ENCODE measurements around the gene RABL6.
A peak's percentile ranks its signal among the peaks of the same experiment; 100 is the strongest.
"Not testable (repeated sequence)": the region's sequence is repeated elsewhere in the genome, so short reads cannot be mapped to it uniquely, and the experiment has no call there.

Gene RABL6

GRCh38 chr9:136784249-136784996 lies 23.3 kb upstream of the RABL6 start:
- H3K4me3 ChIP-seq (ENCODE audit: low read length) = no peak overlapping the region
- no peak overlapping the region for H3K9ac ChIP-seq (ENCODE audit: low read length)

GRCh38 chr9:136784997-136785361 lies 22.8 kb upstream of the RABL6 start:
- Histone ChIP-seq H3K4me1 (ENCODE audit: control insufficient read depth, insufficient read depth, low read length) (peaks cover 10% of the 10 kb centered on the region), H3K27me3 (ENCODE audit: control insufficient read depth, insufficient read depth, low read length) (no peaks in the 10 kb centered on the region)

More at GRCh38 chr9:136784249-136784996, 23.3 kb upstream of the RABL6 start:
- Histone ChIP-seq H3K4me1 (ENCODE audit: control insufficient read depth, insufficient read depth, low read length) (peaks cover 8% of the 10 kb centered on the region), H3K27me3 (ENCODE audit: control insufficient read depth, insufficient read depth, low read length) (no peaks in the 10 kb centered on the region), H3K36me3 (ENCODE audit: control insufficient read depth, insufficient read depth, low read length) (no peaks in the 10 kb centered on the region), H3K9me3 (ENCODE audit: control insufficient read depth, low read length) (no peaks in the 10 kb centered on the region)

GRCh38 chr9:136785565-136786355 lies 22.0 kb upstream of the RABL6 start:
- H3K4me3 ChIP-seq (ENCODE audit: low read length) = not testable (repeated sequence)

More at GRCh38 chr9:136784997-136785361, 22.8 kb upstream of the RABL6 start:
- no peaks in the 10 kb centered on the region for H3K9me3 ChIP-seq (ENCODE audit: control insufficient read depth, low read length)
- no peak overlapping the region for H3K9ac ChIP-seq (ENCODE audit: low read length)
- H3K4me3 ChIP-seq (ENCODE audit: low read length) = no peak overlapping the region
- no peaks in the 10 kb centered on the region for H3K36me3 ChIP-seq (ENCODE audit: control insufficient read depth, insufficient read depth, low read length)

DNA sequence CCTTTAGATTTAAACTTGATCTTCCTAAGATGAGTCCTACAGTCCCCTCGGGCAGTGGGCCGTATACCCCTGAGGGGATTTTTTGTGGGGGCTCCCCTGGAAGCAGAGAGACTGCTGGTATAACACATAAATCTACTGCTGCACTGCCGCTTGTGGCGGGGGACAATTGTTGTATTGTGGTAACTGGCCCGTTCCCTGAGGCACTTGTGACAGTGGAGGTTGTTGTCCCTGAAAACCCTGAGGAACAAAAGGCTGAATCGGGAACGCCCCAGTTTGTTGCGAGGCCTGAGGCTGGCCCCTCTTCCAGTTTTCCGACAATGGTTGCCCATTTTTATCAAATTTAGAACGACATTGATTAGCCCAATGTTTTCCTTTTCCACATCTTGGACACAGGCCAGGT lies 21.3 kb upstream of the RABL6 start:
- Histone ChIP-seq H3K9me3 (ENCODE audit: control insufficient read depth, low read length) (no peaks in the 10 kb centered on the region), H3K36me3 (ENCODE audit: control insufficient read depth, insufficient read depth, low read length) (no peaks in the 10 kb centered on the region)

More at GRCh38 chr9:136785565-136786355, 22.0 kb upstream of the RABL6 start:
- H3K36me3 ChIP-seq (ENCODE audit: control insufficient read depth, insufficient read depth, low read length); H3K9ac ChIP-seq (ENCODE audit: low read length); H3K9me3 ChIP-seq (ENCODE audit: control insufficient read depth, low read length); H3K27me3 ChIP-seq (ENCODE audit: control insufficient read depth, insufficient read depth, low read length): not testable (repeated sequence)
- peaks cover 16% of the 10 kb centered on the region for H3K4me1 ChIP-seq (ENCODE audit: control insufficient read depth, insufficient read depth, low read length)

DNA sequence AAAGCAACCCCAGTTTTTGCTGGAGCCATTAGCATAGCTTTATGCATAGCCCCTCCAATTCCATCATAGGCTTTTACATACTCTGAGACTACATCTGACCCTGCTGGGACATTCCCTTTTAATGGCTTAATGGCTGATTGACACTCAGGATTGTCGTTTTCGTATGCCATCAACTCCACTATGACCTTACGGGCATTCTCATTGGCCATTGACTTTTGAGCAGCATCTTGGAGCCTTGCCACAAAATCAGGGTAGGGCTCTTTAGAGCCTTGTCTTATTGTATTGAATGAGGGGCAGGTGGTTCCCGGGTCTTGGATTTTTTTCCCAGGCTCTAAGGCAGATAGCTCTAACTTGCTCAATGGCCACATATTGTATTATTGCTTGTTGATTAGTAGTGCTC lies 20.8 kb upstream of the RABL6 start:
- not testable (repeated sequence) for H3K9ac ChIP-seq (ENCODE audit: low read length); H3K27me3 ChIP-seq (ENCODE audit: control insufficient read depth, insufficient read depth, low read length); H3K4me3 ChIP-seq (ENCODE audit: low read length); H3K36me3 ChIP-seq (ENCODE audit: control insufficient read depth, insufficient read depth, low read length); H3K9me3 ChIP-seq (ENCODE audit: control insufficient read depth, low read length)
- peaks cover 24% of the 10 kb centered on the region for H3K4me1 ChIP-seq (ENCODE audit: control insufficient read depth, insufficient read depth, low read length)

More for the DNA sequence above, 21.3 kb upstream of the RABL6 start:
- Histone ChIP-seq H3K4me3 (ENCODE audit: low read length) (no peak overlapping the region), H3K4me1 (ENCODE audit: control insufficient read depth, insufficient read depth, low read length) (peaks cover 19% of the 10 kb centered on the region), H3K27me3 (ENCODE audit: control insufficient read depth, insufficient read depth, low read length) (no peaks in the 10 kb centered on the region), H3K9ac (ENCODE audit: low read length) (no peak overlapping the region)

- Histone ChIP-seq H3K4me1 (ENCODE audit: control insufficient read depth, insufficient read depth, low read length) (peaks cover 33% of the 10 kb centered on the region), H3K27me3 (ENCODE audit: control insufficient read depth, insufficient read depth, low read length) (no peaks in the 10 kb centered on the region), H3K9me3 (ENCODE audit: control insufficient read depth, low read length) (no peaks in the 10 kb centered on the region), H3K4me3 (ENCODE audit: low read length) (no peak overlapping the region), H3K36me3 (ENCODE audit: control insufficient read depth, insufficient read depth, low read length) (no peaks in the 10 kb centered on the region), H3K9ac (ENCODE audit: low read length) (peak overlapping the region; percentile 28)
Measured at GRCh38 chr9:136787690-136788400, 19.9 kb upstream of the RABL6 start.

- not testable (repeated sequence) for H3K36me3 ChIP-seq (ENCODE audit: control insufficient read depth, insufficient read depth, low read length); H3K9me3 ChIP-seq (ENCODE audit: control insufficient read depth, low read length); H3K27me3 ChIP-seq (ENCODE audit: control insufficient read depth, insufficient read depth, low read length); H3K4me3 ChIP-seq (ENCODE audit: low read length)
- Histone ChIP-seq H3K4me1 (ENCODE audit: control insufficient read depth, insufficient read depth, low read length) (peaks cover 42% of the 10 kb centered on the region), H3K9ac (ENCODE audit: low read length) (peak overlapping the region; percentile 28)
Measured at GRCh38 chr9:136788644-136789522, 18.9 kb upstream of the RABL6 start.

DNA sequence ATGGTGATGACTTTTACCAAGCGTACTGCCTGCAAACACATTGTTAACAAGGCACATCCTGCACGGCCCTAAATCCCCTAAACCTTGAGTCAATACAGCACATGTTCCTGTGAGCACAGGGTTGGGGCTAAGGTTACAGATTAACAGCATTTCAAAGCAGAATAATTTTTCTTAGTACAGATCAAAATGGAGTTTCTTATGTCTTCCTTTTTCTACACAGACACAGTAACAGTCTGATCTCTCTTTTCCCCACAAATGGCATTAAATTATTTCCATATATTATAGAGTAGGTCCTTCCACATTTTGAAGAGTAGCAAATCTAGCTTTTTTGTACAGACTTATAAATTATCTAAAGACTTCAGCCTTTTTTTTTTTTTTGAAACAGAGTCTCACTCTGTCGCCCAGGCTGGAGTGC lies 18.2 kb upstream of the RABL6 start:
- Histone ChIP-seq H3K4me3 (ENCODE audit: low read length) (no peak overlapping the region), H3K9me3 (ENCODE audit: control insufficient read depth, low read length) (no peaks in the 10 kb centered on the region), H3K4me1 (ENCODE audit: control insufficient read depth, insufficient read depth, low read length) (peaks cover 42% of the 10 kb centered on the region), H3K27me3 (ENCODE audit: control insufficient read depth, insufficient read depth, low read length) (no peaks in the 10 kb centered on the region), H3K36me3 (ENCODE audit: control insufficient read depth, insufficient read depth, low read length) (no peaks in the 10 kb centered on the region), H3K9ac (ENCODE audit: low read length) (no peak overlapping the region)

DNA sequence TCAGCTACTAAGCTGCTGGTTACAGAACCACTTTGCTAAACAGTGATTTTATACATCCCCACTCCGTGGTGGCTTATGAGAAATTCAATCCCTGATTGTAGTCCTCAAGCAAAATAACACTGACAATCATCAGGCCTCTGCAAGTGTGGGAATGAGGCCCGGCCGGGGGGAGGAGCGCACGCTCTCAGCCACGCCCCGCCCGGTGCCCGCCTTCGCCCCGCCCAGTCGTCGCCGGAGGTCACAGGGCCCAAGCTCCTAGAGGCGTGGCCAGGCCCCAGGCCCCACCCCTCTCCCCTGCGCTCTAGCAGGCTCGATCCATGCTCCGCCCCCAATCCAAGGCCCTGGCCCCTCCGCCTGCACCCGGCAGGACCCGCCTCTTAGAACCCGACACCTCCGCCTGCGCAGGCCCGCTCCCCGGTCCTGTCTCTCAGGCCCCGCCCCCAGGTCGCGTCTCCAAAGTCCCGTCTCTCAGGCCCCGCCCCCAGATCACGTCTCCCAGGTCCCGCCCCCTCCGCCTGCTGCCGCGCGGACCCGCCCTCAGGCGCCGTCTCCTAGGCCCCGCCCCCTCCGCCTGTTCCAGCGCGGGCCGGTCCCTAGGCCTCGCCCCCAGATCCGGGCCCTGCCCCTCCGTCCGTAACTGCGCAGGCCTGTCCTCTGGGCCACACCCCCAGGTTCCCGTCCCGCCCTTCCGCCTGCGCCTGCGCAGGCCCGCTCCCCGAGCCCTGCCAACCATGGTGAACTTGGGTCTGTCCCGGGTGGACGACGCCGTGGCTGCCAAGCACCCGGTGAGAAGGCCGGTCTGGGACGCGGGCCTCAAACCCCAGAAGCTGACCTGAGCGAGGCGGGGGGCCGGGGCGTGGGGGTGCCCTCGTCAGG lies 16.9 kb upstream of the RABL6 start, which contains the start of gene TMEM141:
TMEM141 (plus strand) TSS at position 705 of the 876 bp plus-strand sequence; CDS start at position 732, 27 bp downstream.
- peak within 1 kb of the TSS; percentile 93 for H3K9ac ChIP-seq (ENCODE audit: low read length)
- H3K4me1 ChIP-seq (ENCODE audit: control insufficient read depth, insufficient read depth, low read length) = peaks cover 46% of the 10 kb centered on the region
- peaks cover under 1% of the 10 kb centered on the region for H3K27me3 ChIP-seq (ENCODE audit: control insufficient read depth, insufficient read depth, low read length)
- H3K36me3 ChIP-seq (ENCODE audit: control insufficient read depth, insufficient read depth, low read length) = no peaks in the 10 kb centered on the region
- H3K9me3 ChIP-seq (ENCODE audit: control insufficient read depth, low read length) = no peaks in the 10 kb centered on the region
- peak within 1 kb of the TSS; percentile 82 for H3K4me3 ChIP-seq (ENCODE audit: low read length)

- no peaks in the 10 kb centered on the region for H3K36me3 ChIP-seq (ENCODE audit: control insufficient read depth, insufficient read depth, low read length)
- no peaks in the 10 kb centered on the region for H3K9me3 ChIP-seq (ENCODE audit: control insufficient read depth, low read length)
- peak overlapping the region; percentile 82 for H3K4me3 ChIP-seq (ENCODE audit: low read length)
- H3K27me3 ChIP-seq (ENCODE audit: control insufficient read depth, insufficient read depth, low read length) = peaks cover 6% of the 10 kb centered on the region
- H3K9ac ChIP-seq (ENCODE audit: low read length) = peak overlapping the region; percentile 93
- H3K4me1 ChIP-seq (ENCODE audit: control insufficient read depth, insufficient read depth, low read length) = peaks cover 52% of the 10 kb centered on the region
Measured at GRCh38 chr9:136791516-136792276, 16.1 kb upstream of the RABL6 start.

All from mucosa of stomach (tissue), 1 donor.